ENCODE results near the gene METTL23. TPM values are rescaled to one million over a fixed set of nuclear protein-coding genes. Genes with fewer than 3 reads are reported as not detected.

METTL23 gene
- total RNA-seq, 4 donors from 2014 or later: 23.7 to 56.4 (median 31.2) TPM

DNA sequence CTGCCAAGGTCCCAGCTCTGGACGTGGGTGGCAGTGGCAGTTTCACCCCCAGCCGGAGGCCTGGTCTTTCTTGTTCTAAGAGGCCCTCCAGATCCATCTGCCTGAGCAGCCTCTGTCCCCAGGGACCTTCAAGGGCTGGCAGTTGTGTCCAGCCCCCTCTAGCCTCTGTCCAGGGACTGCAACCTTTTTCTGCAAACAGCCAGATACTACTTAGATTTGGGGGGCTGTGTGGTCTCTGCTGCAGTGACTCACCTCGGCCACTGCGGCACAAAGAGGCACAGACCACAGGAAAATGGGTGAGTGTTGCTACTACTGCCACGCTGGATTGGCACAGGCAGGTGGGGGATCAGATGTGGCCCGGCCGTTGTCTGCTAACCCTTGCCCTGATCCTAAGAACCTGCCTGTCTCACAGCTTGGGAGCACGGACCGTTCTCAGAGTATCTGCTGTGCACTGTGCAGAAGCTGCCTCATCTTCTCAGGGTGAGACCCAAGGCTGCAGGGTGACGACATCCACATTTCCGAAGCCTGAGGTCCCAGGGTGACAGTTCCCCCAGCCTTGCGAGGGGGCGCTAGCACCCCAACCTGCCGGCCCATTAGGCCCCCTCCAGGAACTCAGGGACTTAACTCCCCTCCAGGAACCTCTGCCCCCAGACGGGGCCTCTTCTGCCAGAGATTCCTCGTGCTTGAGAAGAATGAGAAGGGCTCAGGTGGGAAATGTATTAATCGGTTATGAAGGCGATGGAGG, 43.5 kb upstream of the METTL23 start:
- TF ChIP-seq, protein P1, sequence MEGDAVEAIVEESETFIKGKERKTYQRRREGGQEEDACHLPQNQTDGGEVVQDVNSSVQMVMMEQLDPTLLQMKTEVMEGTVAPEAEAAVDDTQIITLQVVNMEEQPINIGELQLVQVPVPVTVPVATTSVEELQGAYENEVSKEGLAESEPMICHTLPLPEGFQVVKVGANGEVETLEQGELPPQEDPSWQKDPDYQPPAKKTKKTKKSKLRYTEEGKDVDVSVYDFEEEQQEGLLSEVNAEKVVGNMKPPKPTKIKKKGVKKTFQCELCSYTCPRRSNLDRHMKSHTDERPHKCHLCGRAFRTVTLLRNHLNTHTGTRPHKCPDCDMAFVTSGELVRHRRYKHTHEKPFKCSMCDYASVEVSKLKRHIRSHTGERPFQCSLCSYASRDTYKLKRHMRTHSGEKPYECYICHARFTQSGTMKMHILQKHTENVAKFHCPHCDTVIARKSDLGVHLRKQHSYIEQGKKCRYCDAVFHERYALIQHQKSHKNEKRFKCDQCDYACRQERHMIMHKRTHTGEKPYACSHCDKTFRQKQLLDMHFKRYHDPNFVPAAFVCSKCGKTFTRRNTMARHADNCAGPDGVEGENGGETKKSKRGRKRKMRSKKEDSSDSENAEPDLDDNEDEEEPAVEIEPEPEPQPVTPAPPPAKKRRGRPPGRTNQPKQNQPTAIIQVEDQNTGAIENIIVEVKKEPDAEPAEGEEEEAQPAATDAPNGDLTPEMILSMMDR (IDR thresholded peaks at IDR 0.05; ENCODE audit: low read depth): no peak

DNA sequence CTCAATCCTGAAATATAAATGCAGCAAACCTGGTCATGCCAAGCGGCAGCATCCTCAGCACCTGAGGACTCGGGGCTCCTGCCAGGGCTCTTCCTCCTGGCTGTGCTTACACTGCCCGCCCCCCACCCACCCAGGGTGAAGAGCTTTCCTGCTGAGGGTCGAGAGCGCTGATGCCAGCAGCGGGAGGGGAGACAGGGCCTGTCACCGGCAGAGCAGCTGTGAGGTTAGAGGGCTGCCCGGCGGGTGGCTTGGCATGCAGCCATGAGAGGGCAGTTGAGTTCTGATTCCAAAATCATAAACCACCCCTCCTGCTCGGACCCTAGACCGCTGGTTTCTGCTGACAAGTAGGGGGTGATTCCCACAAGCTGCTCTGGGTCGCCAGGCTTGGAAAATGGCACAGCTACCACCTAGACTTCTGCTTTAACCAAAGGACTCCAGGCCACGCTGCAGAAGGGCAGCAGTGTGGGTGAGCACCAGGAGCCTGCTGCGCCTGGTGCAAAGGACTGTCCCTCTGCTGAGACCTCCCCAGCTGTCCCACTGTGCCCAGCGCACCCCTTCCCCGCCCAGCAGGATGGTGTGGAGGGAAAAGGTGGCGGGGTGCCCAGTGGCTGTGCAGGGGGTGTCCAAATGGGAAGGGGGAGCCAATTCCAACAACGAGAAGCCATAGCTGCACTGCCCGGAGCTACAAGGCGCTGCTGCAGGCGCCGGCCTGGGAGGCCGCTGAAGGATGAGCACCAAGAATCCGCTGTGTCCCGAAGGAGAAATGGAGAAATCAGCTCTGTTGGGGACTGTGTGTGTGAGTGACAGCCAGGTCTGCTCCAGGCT, 42.5 kb upstream of the METTL23 start:
- TF ChIP-seq, protein P1 (IDR thresholded peaks at IDR 0.05; ENCODE audit: low read depth): no peak

DNA sequence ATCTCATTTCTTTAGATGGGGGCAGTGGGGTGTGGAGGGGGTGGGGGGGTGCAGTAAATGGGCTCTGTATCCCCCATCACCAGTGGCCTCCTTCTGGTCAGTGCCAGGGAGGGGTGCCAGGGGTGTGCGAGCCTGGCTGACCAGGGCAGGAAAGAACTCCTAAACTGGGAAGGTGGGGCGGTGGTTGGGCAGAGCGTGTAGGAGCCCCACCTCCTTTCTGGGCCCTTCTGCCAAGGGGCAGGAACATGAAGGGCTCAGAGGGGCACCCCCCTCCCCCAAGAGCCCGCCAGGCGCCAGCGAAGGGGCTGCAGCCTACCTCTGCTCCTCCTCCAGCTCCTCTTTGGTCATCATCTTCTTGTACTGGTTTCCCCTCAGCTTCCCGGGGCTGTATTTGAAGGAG, 41.9 kb upstream of the METTL23 start:
- TF ChIP-seq, protein P1 (IDR thresholded peaks at IDR 0.05; ENCODE audit: low read depth): no peak

DNA sequence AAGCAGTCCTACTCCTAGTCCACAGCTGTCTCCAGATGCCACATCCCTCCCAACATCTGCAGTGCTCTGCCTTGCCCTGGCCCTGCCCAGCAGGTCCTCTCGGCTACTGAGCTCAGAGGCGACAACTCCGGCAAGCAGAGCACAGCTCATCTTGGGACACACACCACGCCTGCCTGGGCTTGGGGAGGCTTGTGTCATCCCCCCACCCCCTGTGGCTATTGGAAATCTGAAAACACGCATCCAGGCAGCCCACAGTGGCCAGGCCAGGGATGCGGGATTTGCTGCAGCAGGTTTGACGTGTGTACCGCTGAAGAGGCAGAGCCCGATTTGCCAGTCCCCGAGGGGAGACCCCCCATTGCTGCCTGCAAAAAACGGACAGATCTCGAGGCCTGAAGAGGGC, 41.3 kb upstream of the METTL23 start:
- TF ChIP-seq, protein P1 (IDR thresholded peaks at IDR 0.05; ENCODE audit: low read depth): no peak

DNA sequence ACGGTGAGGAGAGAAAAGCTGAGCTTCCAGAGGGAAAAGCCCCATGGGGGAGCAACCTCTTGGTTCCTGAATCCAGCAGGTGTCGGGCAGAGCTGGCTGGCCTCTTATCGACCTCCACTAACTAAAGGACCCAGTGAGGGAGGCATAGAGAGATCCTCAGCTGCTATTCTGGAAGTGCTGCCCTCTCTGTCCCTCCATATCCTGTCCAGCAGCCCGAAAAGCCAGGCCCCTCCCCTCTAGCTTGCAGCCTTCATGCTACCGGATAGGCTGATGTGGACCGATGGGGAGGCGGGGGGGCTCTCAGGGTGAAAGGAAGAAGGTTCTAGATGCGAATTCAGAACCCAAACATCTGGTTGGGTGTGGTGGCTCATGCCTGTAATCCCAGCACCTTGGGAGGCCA, 40.8 kb upstream of the METTL23 start:
- TF ChIP-seq, protein P1 (IDR thresholded peaks at IDR 0.05; ENCODE audit: low read depth): no peak

DNA sequence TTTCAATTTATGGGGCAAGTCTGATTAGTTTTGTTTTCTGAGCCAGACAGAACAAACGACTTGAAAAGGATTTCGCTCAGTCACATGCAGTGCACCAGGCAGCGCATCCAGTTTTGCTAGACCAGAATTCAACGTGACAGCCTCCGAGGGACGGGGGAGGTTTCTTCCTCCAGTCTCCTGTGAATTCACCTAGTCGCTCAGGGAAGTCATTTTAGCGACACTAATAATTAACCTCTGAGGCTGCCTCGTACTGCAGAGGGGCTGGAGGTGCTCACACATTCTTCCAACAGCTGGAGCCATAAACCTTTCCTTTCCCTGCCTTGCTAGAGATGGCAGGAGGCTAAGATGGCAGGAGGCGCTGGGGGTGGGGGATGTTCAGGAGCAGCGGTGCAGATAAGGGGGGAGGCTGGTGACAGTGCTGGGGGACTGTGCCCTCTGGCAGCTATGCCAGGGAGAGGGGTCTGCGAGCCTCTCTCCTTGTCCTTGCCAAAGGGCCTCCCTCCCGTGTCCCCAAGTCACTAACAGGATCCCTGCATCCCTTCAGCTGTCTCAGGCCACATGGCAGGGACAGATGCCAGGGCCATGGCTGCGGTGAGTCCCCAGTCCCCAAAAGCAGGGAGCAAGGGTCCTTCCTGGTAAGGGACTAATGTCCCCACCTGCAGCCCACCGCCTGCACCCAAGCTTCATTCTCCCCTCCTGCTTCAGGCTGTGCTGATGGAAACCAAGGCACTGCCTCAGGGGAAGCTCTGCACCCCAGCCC, 39.9 kb upstream of the METTL23 start:
- TF ChIP-seq, protein P1 (IDR thresholded peaks at IDR 0.05; ENCODE audit: low read depth): no peak
